Peyer's patch (tissue), 4 donors: ENCODE results near the gene KIF2A.

ENCODE experiments used
- POLR2A ChIP-seq, 2 donors: fragments of 450-650 bp; IDR thresholded peaks; one replicate each; pipeline ENCODE4 v1.5.1; 2017; ENCODE audit warnings: antibody characterized with exemption in 2 of 2, mild to moderate bottlenecking in 2 of 2, moderate library complexity in 2 of 2
- TF ChIP-seq, protein P1 (sequence below), 6 experiments: fragments of 450-650 bp in 4 of 6; fragments of 200-600 bp in 2 of 6; sonication (generic) in 1 of 6; IDR thresholded peaks; one replicate each; pipeline ENCODE4 v1.5.1; 2017 to 2019; ENCODE audit warnings: antibody characterized with exemption in 6 of 6, mild to moderate bottlenecking in 3 of 6, moderate library complexity in 1 of 6

DNA sequence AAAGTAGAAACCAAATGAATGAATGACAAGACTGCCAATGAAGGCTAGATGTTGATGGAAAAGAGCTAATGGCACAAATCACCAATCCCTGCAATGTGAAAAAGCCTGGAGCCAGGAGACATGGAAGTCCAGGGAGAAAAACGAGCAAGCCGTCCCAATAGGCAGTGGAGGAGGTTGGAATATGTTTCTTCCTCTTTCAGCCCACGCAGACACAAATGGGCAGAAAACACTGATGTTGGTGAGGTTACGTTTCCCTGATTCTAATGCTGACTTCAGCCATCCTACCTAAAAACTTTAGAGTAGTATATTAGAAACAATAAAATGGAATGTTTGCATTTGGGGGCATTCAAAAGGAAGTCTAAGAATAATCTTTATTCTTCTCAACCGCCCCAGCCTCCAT is 23.9 kb upstream of the KIF2A start:
- TF ChIP-seq POLR2A (IDR thresholded peaks at IDR 0.05): no peak
- TF ChIP-seq, protein P1, sequence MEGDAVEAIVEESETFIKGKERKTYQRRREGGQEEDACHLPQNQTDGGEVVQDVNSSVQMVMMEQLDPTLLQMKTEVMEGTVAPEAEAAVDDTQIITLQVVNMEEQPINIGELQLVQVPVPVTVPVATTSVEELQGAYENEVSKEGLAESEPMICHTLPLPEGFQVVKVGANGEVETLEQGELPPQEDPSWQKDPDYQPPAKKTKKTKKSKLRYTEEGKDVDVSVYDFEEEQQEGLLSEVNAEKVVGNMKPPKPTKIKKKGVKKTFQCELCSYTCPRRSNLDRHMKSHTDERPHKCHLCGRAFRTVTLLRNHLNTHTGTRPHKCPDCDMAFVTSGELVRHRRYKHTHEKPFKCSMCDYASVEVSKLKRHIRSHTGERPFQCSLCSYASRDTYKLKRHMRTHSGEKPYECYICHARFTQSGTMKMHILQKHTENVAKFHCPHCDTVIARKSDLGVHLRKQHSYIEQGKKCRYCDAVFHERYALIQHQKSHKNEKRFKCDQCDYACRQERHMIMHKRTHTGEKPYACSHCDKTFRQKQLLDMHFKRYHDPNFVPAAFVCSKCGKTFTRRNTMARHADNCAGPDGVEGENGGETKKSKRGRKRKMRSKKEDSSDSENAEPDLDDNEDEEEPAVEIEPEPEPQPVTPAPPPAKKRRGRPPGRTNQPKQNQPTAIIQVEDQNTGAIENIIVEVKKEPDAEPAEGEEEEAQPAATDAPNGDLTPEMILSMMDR (IDR thresholded peaks at IDR 0.05): no peak
